OCI-LY3 (cell line): ENCODE results near the gene CNMD.

Experiments
- H2AFZ ChIP-seq: fragments of 200-600, 300-600 bp; shearing (Covaris generic); 2 replicates; pipeline ENCODE4 v1.6.0; 2014; ENCODE audit warnings: antibody characterized with exemption, low read depth, low read length
- H3K27ac ChIP-seq: fragments of 200-600, 300-600 bp; sonication (generic); 2 replicates; pipeline ENCODE4 v1.5.1; 2014; ENCODE audit warnings: mild to moderate bottlenecking, low read length, moderate library complexity, mixed read lengths
- H3K27me3 ChIP-seq: fragments of 200-600, 300-600 bp; sonication (generic); 2 replicates; pipeline ENCODE4 v1.6.1; 2014; ENCODE audit warnings: low read depth, low read length, mixed read lengths
- H3K36me3 ChIP-seq: fragments of 200-600, 300-600 bp; sonication (generic); replicated peaks from 2 replicates; pipeline ENCODE3; 2014; ENCODE audit warnings: low read depth, low read length, mixed read lengths
- H3K4me1 ChIP-seq: fragments of 300-600, 200-600 bp; sonication (generic); 2 replicates; pipeline ENCODE4 v1.6.1; 2014; ENCODE audit warnings: low read length, mixed read lengths
- H3K4me2 ChIP-seq: fragments of 200-600, 300-600 bp; sonication (generic); 2 replicates; pipeline ENCODE4 v1.6.1; 2014; ENCODE audit warnings: low read length, mixed read lengths
- H3K4me3 ChIP-seq: fragments of 300-600, 200-600 bp; sonication (generic); 2 replicates; pipeline ENCODE4 v1.5.1; 2014; ENCODE audit warnings: antibody characterized with exemption, mild to moderate bottlenecking, low read length, moderate library complexity
- H3K79me2 ChIP-seq: fragments of 300-600, 200-600 bp; shearing (Covaris generic); 2 replicates; pipeline ENCODE4 v1.6.1; 2014; ENCODE audit warnings: mild to moderate bottlenecking, low read length, mixed read lengths
- H3K9ac ChIP-seq: fragments of 300-600, 200-600 bp; shearing (Covaris generic); 2 replicates; pipeline ENCODE4 v1.6.0; 2014; ENCODE audit warnings: mild to moderate bottlenecking, low read length, moderate library complexity
- H3K9me3 ChIP-seq: fragments of 200-600, 300-600 bp; shearing (Covaris generic); 2 replicates; pipeline ENCODE4 v1.6.1; 2014; ENCODE audit warnings: low read length, mixed read lengths; ENCODE audit not compliant: insufficient read depth
- H4K20me1 ChIP-seq: fragments of 200-600, 300-600 bp; sonication (generic); 2 replicates; pipeline ENCODE4 v1.6.1; 2016; ENCODE audit warnings: low read length, mixed read lengths; ENCODE audit not compliant: insufficient read depth
- EZH2phosphoT487 ChIP-seq: fragments of 200-600 bp; shearing (Covaris generic); IDR thresholded peaks from 2 replicates; pipeline ENCODE4 v1.6.1; 2018; ENCODE audit warnings: antibody characterized with exemption, mixed run types, low read depth
- TF ChIP-seq, protein P1 (sequence below): fragments of 200-600, 300-600 bp; sonication (generic); IDR thresholded peaks from 2 replicates; pipeline ENCODE4 v1.5.1; 2014; ENCODE audit warnings: antibody characterized with exemption, low read length, low read depth

The CNMD gene

DNA sequence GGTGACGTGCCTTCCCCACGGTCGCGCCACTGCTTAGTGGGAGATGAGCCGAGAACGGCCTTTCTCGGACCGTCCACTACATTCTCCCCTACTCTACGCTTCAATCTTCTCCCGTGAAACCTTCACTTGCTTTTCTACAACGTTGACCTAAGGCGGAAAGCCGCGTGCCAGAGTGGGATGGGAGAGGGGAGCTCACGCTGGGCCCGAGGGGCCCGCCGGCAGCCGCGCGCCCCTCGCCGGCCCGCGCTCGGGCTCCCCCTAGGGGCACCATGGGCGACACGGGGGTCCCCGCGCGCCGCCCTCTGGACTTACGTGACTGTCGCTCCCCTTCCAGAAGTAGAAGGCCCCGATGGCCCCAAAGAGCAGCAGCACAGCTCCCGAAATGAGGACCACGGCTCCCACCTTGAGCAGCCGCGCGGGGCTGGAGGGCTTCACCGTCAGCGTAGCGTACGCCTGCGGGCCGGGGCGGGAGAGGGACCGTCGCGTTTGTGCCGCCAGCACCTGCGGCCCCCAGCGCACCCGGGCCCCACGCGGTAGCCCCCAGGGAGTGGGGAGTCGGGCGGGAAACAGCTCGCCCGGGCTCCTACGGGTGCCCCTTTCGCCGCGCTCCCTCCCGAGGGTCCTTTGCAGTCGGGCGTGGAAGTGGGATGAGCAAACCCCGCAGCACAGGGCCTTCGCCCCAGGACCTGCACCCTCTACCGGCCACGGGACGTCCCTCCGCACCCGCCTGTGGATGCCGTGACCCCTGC lies 727 bp downstream of the CNMD start:
- Histone ChIP-seq H2AFZ (no peak overlapping the region), H3K27ac (no peak overlapping the region), H3K4me3 (no peak overlapping the region)

DNA sequence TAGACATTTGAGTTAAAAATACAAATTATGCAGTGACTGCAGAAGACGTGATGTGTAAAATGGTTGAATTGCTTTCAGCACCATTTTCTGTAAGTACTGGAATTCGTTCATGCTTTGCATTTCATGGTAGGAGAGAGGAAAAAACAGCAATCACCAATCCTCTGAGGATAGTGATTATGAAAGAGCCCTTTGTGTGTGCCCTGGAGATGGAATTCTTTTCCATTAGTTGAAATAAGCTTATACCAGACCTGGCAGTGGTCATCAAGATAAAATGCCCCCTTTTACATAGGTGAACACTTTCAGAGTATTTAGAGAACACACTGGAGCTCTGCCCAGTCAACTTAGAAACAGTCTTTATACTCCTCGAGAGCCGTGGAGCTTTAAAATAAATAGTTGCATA lies 1.7 kb downstream of the CNMD start:
- Histone ChIP-seq H3K27me3 (no peaks in the 10 kb centered on the region), H3K4me3 (no peak overlapping the region), H2AFZ (no peak overlapping the region), H3K4me2 (no peak overlapping the region), H4K20me1 (no peaks in the 10 kb centered on the region), H3K9ac (no peak overlapping the region), H3K36me3 (no peaks in the 10 kb centered on the region), H3K9me3 (no peaks in the 10 kb centered on the region), H3K27ac (no peak overlapping the region), H3K79me2 (no peaks in the 10 kb centered on the region), H3K4me1 (no peaks in the 10 kb centered on the region)
- TF ChIP-seq EZH2phosphoT487: no peak
- TF ChIP-seq, protein P1, sequence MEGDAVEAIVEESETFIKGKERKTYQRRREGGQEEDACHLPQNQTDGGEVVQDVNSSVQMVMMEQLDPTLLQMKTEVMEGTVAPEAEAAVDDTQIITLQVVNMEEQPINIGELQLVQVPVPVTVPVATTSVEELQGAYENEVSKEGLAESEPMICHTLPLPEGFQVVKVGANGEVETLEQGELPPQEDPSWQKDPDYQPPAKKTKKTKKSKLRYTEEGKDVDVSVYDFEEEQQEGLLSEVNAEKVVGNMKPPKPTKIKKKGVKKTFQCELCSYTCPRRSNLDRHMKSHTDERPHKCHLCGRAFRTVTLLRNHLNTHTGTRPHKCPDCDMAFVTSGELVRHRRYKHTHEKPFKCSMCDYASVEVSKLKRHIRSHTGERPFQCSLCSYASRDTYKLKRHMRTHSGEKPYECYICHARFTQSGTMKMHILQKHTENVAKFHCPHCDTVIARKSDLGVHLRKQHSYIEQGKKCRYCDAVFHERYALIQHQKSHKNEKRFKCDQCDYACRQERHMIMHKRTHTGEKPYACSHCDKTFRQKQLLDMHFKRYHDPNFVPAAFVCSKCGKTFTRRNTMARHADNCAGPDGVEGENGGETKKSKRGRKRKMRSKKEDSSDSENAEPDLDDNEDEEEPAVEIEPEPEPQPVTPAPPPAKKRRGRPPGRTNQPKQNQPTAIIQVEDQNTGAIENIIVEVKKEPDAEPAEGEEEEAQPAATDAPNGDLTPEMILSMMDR: no peak

More for the DNA sequence above, 727 bp downstream of the CNMD start:
- Histone ChIP-seq H3K4me2 (no peak overlapping the region), H3K9ac (no peak overlapping the region), H3K9me3 (no peaks in the 10 kb centered on the region), H3K79me2 (no peaks in the 10 kb centered on the region), H3K27me3 (no peaks in the 10 kb centered on the region), H3K36me3 (no peaks in the 10 kb centered on the region), H3K4me1 (no peaks in the 10 kb centered on the region), H4K20me1 (no peaks in the 10 kb centered on the region)
- TF ChIP-seq, protein P1: no peak
- TF ChIP-seq EZH2phosphoT487: no peak

DNA sequence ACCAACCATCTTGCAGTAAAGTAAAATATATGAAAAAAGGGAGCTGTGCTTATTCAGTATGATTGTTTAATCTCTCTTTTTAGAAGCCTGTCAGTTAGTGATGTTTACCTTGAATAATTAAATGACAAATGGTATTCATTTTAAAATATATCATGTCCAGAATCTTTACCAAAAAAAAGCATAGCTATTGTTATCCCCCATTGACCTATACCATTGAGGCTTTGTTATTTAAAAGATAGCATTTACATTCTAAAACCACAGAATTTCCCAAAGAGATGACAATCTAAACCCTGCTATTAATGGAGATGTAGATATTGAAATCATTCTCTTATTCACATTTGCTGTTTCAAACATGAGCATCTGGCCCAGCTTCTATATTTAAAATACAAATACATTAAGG lies 2.2 kb downstream of the CNMD start:
- Histone ChIP-seq H3K36me3 (no peaks in the 10 kb centered on the region), H3K79me2 (no peaks in the 10 kb centered on the region), H4K20me1 (no peaks in the 10 kb centered on the region), H3K4me1 (no peaks in the 10 kb centered on the region), H2AFZ (no peak overlapping the region), H3K4me2 (no peak overlapping the region), H3K27ac (no peak overlapping the region), H3K9me3 (no peaks in the 10 kb centered on the region), H3K4me3 (no peak overlapping the region), H3K27me3 (no peaks in the 10 kb centered on the region), H3K9ac (no peak overlapping the region)
- TF ChIP-seq, protein P1: no peak
- TF ChIP-seq EZH2phosphoT487: no peak

DNA sequence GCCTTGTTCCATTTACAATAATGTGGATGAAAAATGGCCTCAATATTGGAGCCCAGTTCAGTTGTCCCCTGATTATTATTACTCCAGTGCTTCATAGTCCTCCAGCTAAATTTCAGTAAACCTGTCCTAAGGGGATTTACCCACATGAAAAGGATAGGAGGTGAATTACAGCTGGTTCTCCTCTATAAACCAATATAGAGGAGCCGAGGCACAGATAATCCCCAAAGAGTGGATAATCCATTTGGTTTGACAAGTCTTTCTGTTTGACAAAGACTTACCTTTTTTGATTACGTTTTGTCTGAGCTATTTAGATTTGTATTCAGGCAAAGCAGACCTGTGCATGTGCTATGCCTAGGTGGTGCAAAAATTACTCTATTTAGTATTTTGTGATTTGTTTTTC lies 2.7 kb downstream of the CNMD start:
- H3K9ac ChIP-seq: no peak overlapping the region
- H3K36me3 ChIP-seq: no peaks in the 10 kb centered on the region
- H3K27ac ChIP-seq: no peak overlapping the region
- H2AFZ ChIP-seq: no peak overlapping the region
- no peak overlapping the region for H3K4me3 ChIP-seq
- no peaks in the 10 kb centered on the region for H3K4me1 ChIP-seq
- no peak for TF ChIP-seq EZH2phosphoT487
- TF ChIP-seq, protein P1: no peak
- H3K27me3 ChIP-seq: peaks cover 2% of the 10 kb centered on the region; the same call in 1 of the 2 replicates
- H3K4me2 ChIP-seq: no peak overlapping the region
- no peaks in the 10 kb centered on the region for H3K79me2 ChIP-seq
- no peaks in the 10 kb centered on the region for H3K9me3 ChIP-seq
- H4K20me1 ChIP-seq: no peaks in the 10 kb centered on the region
